ENCODE data around the gene PMEL.

PMEL gene

GRCh38 chr12:56011509-56012090 is 45.8 kb upstream of the PMEL start:
- Histone ChIP-seq H3K79me2 (ENCODE audit: insufficient read depth, low read length) (no peaks in the 10 kb centered on the region), H2AFZ (ENCODE audit: low read length) (no peak overlapping the region), H3K9ac (ENCODE audit: low read length) (no peak overlapping the region), H4K20me1 (ENCODE audit: insufficient read depth, low read length) (no peaks in the 10 kb centered on the region), H3K9me2 (ENCODE audit: low read depth, low read length) (no peaks in the 10 kb centered on the region), H3K27me3 (ENCODE audit: insufficient read depth, low read length) (no peaks in the 10 kb centered on the region), H3K36me3 (ENCODE audit: insufficient read depth, low read length) (no peaks in the 10 kb centered on the region), H3K9me3 (ENCODE audit: low read length) (no peaks in the 10 kb centered on the region), H3K4me3 (ENCODE audit: low read depth, low read length, poor library complexity, severe bottlenecking) (no peak overlapping the region), H3F3A (ENCODE audit: insufficient read depth, low read length) (no peaks in the 10 kb centered on the region), H3K4me1 (ENCODE audit: insufficient read depth, low read length, severe bottlenecking) (peaks cover 19% of the 10 kb centered on the region), H3K27ac (ENCODE audit: low read depth, low read length, poor library complexity, severe bottlenecking) (no peak overlapping the region), H3K4me2 (ENCODE audit: low read length) (no peak overlapping the region)
- TF ChIP-seq, protein P1, sequence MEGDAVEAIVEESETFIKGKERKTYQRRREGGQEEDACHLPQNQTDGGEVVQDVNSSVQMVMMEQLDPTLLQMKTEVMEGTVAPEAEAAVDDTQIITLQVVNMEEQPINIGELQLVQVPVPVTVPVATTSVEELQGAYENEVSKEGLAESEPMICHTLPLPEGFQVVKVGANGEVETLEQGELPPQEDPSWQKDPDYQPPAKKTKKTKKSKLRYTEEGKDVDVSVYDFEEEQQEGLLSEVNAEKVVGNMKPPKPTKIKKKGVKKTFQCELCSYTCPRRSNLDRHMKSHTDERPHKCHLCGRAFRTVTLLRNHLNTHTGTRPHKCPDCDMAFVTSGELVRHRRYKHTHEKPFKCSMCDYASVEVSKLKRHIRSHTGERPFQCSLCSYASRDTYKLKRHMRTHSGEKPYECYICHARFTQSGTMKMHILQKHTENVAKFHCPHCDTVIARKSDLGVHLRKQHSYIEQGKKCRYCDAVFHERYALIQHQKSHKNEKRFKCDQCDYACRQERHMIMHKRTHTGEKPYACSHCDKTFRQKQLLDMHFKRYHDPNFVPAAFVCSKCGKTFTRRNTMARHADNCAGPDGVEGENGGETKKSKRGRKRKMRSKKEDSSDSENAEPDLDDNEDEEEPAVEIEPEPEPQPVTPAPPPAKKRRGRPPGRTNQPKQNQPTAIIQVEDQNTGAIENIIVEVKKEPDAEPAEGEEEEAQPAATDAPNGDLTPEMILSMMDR (IDR thresholded peaks at IDR 0.05; ENCODE audit: low read length): no peak
- no peak for TF ChIP-seq EZH2 (IDR thresholded peaks at IDR 0.05; ENCODE audit: borderline replicate concordance, low read length)

GRCh38 chr12:56010111-56010570 is 44.3 kb upstream of the PMEL start:
- TF ChIP-seq, protein P1 (IDR thresholded peaks at IDR 0.05; ENCODE audit: low read length): no peak
- no peak for TF ChIP-seq EZH2 (IDR thresholded peaks at IDR 0.05; ENCODE audit: borderline replicate concordance, low read length)
- Histone ChIP-seq H3F3A (ENCODE audit: insufficient read depth, low read length) (no peaks in the 10 kb centered on the region), H4K20me1 (ENCODE audit: insufficient read depth, low read length) (no peaks in the 10 kb centered on the region), H3K9me2 (ENCODE audit: low read depth, low read length) (no peaks in the 10 kb centered on the region), H3K27ac (ENCODE audit: low read depth, low read length, poor library complexity, severe bottlenecking) (no peak overlapping the region), H3K79me2 (ENCODE audit: insufficient read depth, low read length) (no peaks in the 10 kb centered on the region), H3K4me2 (ENCODE audit: low read length) (no peak overlapping the region), H3K4me1 (ENCODE audit: insufficient read depth, low read length, severe bottlenecking) (peaks cover 20% of the 10 kb centered on the region), H3K9ac (ENCODE audit: low read length) (no peak overlapping the region), H3K36me3 (ENCODE audit: insufficient read depth, low read length) (no peaks in the 10 kb centered on the region), H3K4me3 (ENCODE audit: low read depth, low read length, poor library complexity, severe bottlenecking) (no peak overlapping the region), H3K9me3 (ENCODE audit: low read length) (no peaks in the 10 kb centered on the region), H3K27me3 (ENCODE audit: insufficient read depth, low read length) (no peaks in the 10 kb centered on the region), H2AFZ (ENCODE audit: low read length) (no peak overlapping the region)

GRCh38 chr12:56007564-56008559 is 42.0 kb upstream of the PMEL start:
- H3K9me3 ChIP-seq (ENCODE audit: low read length): no peaks in the 10 kb centered on the region
- H4K20me1 ChIP-seq (ENCODE audit: insufficient read depth, low read length): no peaks in the 10 kb centered on the region
- no peaks in the 10 kb centered on the region for H3K9me2 ChIP-seq (ENCODE audit: low read depth, low read length)
- no peak overlapping the region for H3K27ac ChIP-seq (ENCODE audit: low read depth, low read length, poor library complexity, severe bottlenecking)
- no peaks in the 10 kb centered on the region for H3F3A ChIP-seq (ENCODE audit: insufficient read depth, low read length)
- peak overlapping the region; percentile 75 for H3K4me3 ChIP-seq (ENCODE audit: low read depth, low read length, poor library complexity, severe bottlenecking)
- H3K79me2 ChIP-seq (ENCODE audit: insufficient read depth, low read length): no peaks in the 10 kb centered on the region
- H3K27me3 ChIP-seq (ENCODE audit: insufficient read depth, low read length): no peaks in the 10 kb centered on the region
- TF ChIP-seq, protein P1 (IDR thresholded peaks at IDR 0.05; ENCODE audit: low read length): no peak
- TF ChIP-seq EZH2 (IDR thresholded peaks at IDR 0.05; ENCODE audit: borderline replicate concordance, low read length): no peak
- H3K36me3 ChIP-seq (ENCODE audit: insufficient read depth, low read length): no peaks in the 10 kb centered on the region
- H2AFZ ChIP-seq (ENCODE audit: low read length): 0 out of 2 replicates have a peak overlapping the region, but pooled peaks have one; percentile 60
- peaks cover 12% of the 10 kb centered on the region for H3K4me1 ChIP-seq (ENCODE audit: insufficient read depth, low read length, severe bottlenecking)
- H3K4me2 ChIP-seq (ENCODE audit: low read length): peak overlapping the region; percentile 80
- peak overlapping the region; percentile 66 for H3K9ac ChIP-seq (ENCODE audit: low read length)

Measured in OCI-LY1 (cell line).